A549 (cell line): ENCODE results near the gene FGF14.

Source experiments
- CBX2 ChIP-seq: fragments of 200-600 bp; sonication (generic); IDR thresholded peaks from 2 replicates; pipeline ENCODE4 v1.6.1; 2016; ENCODE audit warnings: low read depth, mild to moderate bottlenecking, borderline replicate concordance
- CTCF ChIP-seq: fragments of >200 bp; sonication (Bioruptor Twin); formaldehyde crosslinking; IDR thresholded peaks from 3 replicates; pipeline ENCODE4 v1.5.1; 2016
- ELK1 ChIP-seq: fragments of 150-350 bp; IDR thresholded peaks from 2 replicates; pipeline ENCODE4 v1.6.1; 2014; ENCODE audit warnings: low read depth, mild to moderate bottlenecking, low read length
- HDAC2 ChIP-seq: fragments of 200-600 bp; sonication (generic); IDR thresholded peaks from 2 replicates; pipeline ENCODE4 v1.6.1; 2016
- HOXA7 ChIP-seq: fragments of 250-450 bp; sonication (Bioruptor Pico); IDR thresholded peaks from 2 replicates; pipeline ENCODE4 v1.5.0; 2020; ENCODE audit warnings: mild to moderate bottlenecking, moderate library complexity
- MAX ChIP-seq: IDR thresholded peaks from 2 replicates; pipeline ENCODE4 v1.6.1; 2012
- PBX3 ChIP-seq: IDR thresholded peaks from 2 replicates; pipeline ENCODE4 v1.6.1; 2012
- PHF8 ChIP-seq: fragments of 200-600 bp; sonication (generic); IDR thresholded peaks from 2 replicates; pipeline ENCODE4 v1.6.1; 2016; ENCODE audit warnings: low read depth, mild to moderate bottlenecking, antibody characterized with exemption, moderate library complexity, borderline replicate concordance
- POLR2A ChIP-seq: IDR thresholded peaks from 2 replicates; pipeline ENCODE4 v1.6.1; 2012; ENCODE audit warnings: mild to moderate bottlenecking, low read length
- POLR2AphosphoS2 ChIP-seq: conservative IDR thresholded peaks from 2 replicates; pipeline ENCODE4 v1.6.1; 2012; ENCODE audit warnings: low read length, improper control_type of control experiment, inconsistent platforms
- RAD21 ChIP-seq, 2 experiments: fragments of >200 bp in 1 of 2; sonication (Bioruptor Twin) in 1 of 2; formaldehyde crosslinking in 1 of 2; IDR thresholded peaks in 1 of 2; conservative IDR thresholded peaks in 1 of 2; 2 replicates in 1 of 2; 3 replicates in 1 of 2; pipeline ENCODE4 v1.6.1; 2012 to 2018; ENCODE audit warnings: inconsistent platforms in 1 of 2
- RCOR1 ChIP-seq: fragments of 150-350 bp; IDR thresholded peaks from 2 replicates; pipeline ENCODE4 v1.6.1; 2014; ENCODE audit warnings: antibody characterized with exemption, low read length, low read depth
- REST ChIP-seq: fragments of 200-600 bp; sonication (generic); IDR thresholded peaks from 2 replicates; pipeline ENCODE4 v1.6.1; 2016; ENCODE audit warnings: antibody characterized with exemption, mild to moderate bottlenecking, moderate library complexity

GRCh38 chr13:101846249-101846648 lies 555.6 kb downstream of the FGF14 start:
- no peak for TF ChIP-seq POLR2A
- TF ChIP-seq REST = no peak
- TF ChIP-seq HDAC2 = no peak
- TF ChIP-seq PHF8 = no peak
- no peak for TF ChIP-seq HOXA7
- TF ChIP-seq CBX2 = no peak
- no peak for TF ChIP-seq CTCF
- no peak for TF ChIP-seq RCOR1
- TF ChIP-seq MAX = no peak
- TF ChIP-seq PBX3 = no peak
- no peak for TF ChIP-seq POLR2AphosphoS2
- no peak for TF ChIP-seq RAD21 (conservative IDR thresholded peaks at IDR 0.05 in 1 of 2, IDR thresholded peaks at IDR 0.05 in 1 of 2)
- TF ChIP-seq ELK1 = no peak
